Activated CD4-positive, CD25-positive, alpha-beta regulatory T cell treated with anti-CD3 and anti-CD28 coated beads, Interleukin-2, amount 50 U/mL, for 16 hours (primary cell): ENCODE measurements around the gene PFKFB1.
A peak's percentile ranks its signal among the peaks of the same experiment; 100 is the strongest.

ENCODE experiments used
- DNase-seq: peaks from one replicate; pipeline ENCODE4 v3.0.0-alpha.2; 2020; ENCODE audit warnings: low read depth, low spot score

The PFKFB1 gene

DNA sequence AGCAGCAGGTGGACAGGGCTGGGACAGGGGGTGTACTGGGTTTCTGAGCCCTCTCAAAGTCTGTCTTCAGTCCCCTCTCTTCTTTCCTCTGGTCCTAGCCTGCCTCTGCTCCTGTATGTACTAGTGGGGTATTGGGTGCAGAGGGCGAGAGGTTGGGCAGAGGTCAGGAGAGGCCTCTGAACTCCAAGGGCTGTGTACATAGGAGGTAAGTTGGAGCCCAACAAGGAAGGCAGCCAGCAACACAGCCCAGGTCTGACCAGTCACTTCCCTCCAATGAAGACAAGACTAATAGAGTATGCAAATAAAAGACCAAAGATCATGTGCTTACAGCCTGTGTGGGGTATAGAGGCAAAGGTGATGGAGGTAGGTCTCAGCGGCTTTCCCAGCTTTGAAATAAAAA is at the start of gene PFKFB1:
PFKFB1 (minus strand) TSS at position 90 of the 400 bp plus-strand sequence. CDS start 181 bp downstream, outside the sequence.
- no peak for DNase-seq

DNA sequence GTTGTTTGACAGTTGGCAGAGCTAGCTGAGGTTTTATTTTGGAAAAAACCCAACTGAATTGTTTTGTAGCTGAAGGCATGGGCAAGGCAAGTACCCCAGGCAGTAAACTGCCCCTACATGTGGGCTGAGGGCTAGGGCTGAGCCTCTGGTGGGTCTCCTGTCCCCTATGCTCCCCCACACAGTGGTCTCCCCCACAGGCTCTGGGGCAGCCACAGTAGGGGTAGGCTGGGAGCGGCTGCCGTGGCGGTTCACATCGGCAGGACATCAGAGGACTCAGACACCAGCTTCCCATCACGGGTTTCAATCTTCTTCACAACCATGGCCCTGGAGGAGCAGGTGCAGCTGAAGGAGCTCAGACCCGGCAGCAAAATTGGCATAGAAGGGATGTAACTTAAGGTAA is 47.5 kb upstream of the PFKFB1 start:
- no peak for DNase-seq

DNA sequence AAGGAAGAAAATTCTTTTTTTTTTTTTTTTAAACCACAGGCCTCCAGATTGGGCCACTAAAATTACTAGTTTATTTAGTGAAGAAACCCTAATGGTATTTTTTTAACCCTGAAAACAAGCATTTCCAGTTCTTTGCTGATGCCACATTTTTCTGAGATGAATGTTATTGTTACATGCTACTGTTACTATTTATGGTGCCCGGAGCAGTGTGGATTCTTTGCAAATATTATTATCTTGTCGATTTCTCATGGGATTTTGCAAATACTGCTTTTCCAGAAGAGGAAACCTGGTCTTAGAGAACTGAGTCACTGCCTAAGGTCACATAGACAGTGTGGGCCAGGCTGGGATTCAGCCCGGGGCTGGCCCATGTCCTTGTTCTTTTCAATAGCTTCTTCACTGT is 45.5 kb upstream of the PFKFB1 start:
- no peak for DNase-seq

DNA sequence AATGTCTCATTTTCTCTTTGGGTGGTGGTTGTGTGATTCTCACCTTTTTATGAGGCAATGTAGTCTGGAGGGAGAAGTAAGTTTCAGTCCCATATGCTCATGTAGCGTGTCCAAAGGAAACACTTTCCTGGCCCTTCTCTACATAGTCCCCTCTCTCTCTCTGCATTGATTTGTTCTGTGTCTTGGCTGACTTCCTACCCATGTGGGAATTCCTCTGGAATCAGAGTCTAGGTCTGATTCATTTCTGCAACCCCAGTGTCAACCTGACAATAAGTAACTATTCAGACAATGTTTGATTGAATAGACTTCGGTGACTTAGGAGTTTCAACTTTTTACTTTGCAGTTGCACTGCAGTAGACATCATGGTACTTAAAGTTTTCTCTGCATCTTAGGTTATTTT is 39.4 kb upstream of the PFKFB1 start:
- DNase-seq = no peak

DNA sequence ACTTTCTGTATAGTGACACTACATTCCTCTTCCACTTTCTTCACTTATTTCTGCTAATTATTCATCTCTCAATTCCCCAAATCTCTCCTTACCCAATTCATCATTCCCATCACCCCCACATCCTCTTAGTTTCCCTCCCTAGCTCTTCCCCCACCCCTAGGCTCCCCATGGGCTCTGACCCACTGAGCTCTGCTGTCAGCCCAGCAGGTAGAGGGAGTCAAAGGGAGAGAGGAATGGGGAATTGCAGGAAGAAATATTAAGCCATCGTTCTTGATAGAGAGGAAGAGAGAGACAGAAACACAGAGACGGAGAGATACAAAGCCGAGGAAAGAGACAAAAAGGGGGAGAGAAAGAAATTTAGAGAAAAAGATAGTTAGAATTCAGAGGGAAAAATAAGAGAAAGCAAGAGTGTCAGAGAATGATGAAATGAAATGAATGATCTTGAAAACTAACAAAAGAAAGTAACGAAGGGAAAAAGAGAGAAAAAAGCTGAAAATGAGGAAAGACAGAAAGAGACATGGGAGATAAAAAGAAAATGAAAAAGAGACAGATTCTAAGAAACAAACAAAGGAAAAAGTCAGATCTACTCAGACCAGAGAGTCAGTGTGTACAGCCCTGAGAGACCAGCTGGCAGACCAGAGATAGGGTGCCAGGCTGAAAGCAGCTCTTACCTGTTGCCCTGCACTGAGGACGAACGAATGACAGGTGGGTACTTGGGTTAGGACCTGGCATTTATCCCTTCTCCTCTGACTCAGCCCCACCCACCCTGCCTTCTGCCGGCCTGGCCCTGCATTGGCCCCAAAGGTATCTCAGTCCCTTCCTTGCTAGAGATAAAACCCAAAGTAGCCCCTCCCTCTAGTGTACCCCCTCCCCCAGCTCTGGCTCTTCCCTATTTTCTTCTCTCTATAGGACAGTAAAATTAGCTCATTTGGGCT is 36.5 kb upstream of the PFKFB1 start, which contains the start of gene ALAS2:
ALAS2 (minus strand) TSS at position 707 of the 935 bp plus-strand sequence. CDS start 4,977 bp downstream, outside the sequence.
- no peak for DNase-seq

DNA sequence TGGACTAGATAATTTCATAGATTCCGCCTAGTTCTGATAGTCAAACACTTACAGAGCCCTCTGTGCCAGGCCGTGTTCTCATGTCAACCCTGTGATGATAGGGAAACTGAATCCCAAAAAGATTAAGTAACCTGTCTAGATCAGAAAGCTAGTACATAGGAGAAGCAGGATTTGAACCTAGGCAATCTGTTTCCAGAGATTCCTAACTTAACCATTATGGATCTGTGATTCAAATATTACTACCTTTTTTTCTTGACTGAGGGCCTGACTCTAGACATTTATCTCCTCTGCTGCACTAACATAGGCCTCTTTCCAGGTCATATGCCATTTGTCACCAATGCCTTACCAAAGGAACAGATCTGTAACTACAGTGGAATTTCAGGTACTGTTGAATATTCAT is 35.3 kb upstream of the PFKFB1 start:
- DNase-seq = no peak

DNA sequence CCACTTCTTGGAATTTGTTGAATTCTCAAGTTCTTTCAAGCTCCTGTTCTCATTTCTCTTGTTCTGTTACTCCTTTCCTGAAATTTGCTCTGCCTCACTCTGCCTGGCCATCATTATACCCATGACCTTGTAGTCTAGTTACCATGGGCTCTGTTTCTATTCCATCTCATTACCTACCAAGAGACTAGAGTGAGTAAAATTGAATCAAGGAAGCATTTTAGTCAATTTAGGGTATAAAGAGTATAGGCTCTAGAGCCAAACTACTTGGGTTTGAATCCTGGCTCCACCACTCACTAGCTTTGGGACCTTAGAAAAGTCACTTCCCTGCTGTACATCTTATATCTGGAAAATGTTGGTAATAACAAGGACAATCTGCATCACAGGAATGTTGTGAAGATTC is 34.6 kb upstream of the PFKFB1 start:
- no peak for DNase-seq

DNA sequence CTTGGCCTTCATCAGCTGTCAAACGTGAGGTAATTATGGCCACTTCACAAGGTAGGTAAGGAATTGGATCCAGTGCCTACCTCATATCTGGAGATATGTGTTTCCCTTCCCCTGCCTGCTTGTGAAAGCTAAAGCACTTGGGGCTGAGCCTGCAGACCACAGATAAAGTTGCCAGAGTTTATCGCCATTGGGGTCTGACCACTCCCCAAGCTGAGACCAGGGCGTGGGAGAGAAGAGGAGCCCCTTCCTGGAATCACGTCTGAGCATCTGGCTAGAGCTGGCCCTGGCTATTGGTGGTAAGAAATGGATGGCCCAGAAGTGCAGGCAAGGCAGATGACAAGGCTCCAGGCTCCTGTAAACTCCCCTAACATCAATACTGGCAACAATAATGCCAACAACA is 34.1 kb upstream of the PFKFB1 start:
- no peak for DNase-seq

DNA sequence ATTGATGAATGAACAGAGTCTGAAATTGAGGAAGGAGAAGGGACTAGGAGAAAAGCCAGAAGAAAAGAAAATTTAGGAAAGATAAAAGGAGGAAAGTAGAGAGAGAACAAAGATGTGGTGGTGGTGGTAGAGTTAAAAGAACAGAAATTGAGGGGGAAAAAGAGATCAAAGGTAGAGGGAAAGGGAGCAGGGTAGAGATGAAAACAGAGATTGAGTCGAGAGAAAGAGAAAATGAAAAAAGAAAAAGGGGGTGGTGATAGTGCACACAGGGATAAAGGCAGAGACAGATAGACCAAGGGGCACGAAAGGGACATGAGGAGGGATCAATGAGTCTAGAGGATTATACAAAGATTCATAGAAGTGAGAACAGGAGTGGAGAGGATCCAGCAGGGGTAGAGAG is 32.9 kb upstream of the PFKFB1 start:
- no peak for DNase-seq

DNA sequence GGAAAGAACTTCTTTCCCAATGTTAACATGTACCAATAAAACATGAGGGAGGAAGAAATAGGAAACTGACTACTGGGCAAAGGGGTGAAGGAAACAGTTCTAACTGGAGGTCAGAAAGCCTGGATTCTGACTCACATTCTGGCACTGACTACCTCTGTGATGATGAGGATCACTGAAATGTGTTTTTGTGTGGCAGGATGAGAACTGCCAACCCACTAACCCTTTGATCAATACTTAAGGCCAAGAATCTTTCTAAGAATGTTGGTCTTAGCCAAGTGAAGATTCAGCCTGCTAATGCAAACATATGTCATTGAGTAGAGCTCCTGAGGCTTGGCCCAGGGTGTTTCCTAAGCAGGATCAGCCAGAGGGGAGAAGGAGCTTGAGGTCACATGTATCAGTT is 32.2 kb upstream of the PFKFB1 start:
- no peak for DNase-seq

DNA sequence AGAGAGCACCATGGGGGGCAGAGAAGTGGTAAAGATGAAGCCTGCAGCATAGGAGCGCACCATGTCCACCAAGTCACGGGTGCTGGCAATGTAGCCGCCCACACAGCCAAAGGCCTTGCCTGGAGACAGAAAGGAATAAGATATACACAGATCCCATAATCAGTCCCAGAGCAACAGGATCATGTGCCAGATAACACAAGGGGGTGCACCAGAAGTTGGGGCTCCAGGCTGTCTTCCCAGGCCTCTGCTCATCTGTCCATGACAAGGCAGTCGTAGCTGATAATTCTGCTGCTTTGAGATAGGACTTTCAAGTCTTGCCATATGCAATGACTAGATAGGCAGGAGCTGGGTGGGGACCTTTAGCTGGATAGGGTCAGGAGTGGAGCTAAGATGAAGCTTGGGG is 20.9 kb upstream of the PFKFB1 start:
- no peak for DNase-seq

DNA sequence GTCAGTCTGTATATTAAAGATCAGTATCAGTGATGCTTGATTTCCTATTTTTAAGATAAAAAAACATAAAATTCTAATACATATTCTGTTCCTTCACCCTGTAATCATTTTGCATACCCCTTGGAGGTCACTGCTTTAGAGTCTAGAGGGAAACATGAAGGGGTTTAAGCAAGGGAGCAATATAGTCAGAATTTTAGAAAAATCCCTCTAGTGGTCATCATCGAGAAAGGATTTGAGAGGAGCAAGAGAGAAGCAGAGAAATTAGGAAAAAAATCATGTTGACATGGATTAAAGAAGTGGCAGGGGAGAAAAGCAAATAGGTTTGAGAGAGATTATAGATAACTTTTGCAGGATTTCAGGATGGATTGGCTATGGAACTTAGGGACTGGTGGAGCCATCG is 17.3 kb upstream of the PFKFB1 start:
- no peak for DNase-seq

DNA sequence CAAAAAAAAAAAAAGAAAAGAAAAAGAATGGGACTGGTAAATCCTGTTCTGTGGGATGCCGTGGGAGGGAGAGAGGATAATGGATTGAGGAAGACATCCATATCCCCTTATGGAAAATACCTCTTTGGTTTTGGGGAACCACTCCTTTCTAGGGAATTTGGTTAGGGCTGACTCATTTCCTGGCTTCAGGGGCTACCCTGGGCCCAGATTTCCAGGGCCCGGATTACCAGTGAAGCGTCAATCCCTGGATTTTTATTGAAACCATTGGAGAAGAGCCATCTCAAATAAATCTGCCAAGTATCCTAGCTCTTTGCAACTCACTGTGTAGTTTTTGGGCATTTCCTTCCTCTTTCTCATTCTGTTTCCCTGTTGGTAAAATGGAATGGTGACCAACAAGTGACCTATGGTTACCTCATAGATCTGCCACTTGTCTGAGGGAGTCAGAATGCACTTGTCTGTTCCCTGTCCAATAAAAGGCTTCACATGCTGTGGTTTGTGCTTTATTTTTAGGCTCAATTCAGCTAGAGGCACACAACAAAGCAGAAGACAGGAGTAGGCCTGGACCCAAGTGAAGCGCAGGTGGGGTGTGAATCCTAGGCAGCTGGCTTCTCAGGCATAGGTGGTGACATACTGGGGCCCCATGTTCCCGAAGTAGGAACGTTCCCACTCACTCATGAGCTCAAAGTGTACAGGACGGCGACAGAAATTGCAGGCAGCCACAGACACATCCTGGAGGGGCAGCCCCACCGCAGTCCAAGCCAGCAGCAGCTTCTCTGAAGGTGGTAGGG is 14.8 kb upstream of the PFKFB1 start:
- DNase-seq = no peak

DNA sequence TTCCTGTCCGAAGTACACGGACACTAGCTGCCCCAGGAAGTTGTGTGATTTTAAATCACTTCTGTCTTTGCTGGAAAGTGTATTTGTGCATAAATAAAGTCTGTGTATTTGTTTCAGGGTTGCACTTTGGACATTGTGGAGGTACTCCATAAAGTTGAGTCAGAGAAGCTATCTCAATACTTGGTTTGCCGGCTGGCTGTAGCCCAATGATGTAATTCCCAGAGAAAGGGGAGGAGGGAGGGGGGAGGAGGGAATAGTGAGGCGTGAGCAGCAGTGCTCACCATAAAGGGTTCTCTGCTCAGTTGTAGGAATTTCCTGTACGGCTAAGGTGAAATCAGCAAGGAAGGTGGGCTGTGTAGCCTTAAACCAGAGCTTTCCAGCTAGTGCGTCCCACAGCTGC is 13.7 kb upstream of the PFKFB1 start:
- DNase-seq = no peak

DNA sequence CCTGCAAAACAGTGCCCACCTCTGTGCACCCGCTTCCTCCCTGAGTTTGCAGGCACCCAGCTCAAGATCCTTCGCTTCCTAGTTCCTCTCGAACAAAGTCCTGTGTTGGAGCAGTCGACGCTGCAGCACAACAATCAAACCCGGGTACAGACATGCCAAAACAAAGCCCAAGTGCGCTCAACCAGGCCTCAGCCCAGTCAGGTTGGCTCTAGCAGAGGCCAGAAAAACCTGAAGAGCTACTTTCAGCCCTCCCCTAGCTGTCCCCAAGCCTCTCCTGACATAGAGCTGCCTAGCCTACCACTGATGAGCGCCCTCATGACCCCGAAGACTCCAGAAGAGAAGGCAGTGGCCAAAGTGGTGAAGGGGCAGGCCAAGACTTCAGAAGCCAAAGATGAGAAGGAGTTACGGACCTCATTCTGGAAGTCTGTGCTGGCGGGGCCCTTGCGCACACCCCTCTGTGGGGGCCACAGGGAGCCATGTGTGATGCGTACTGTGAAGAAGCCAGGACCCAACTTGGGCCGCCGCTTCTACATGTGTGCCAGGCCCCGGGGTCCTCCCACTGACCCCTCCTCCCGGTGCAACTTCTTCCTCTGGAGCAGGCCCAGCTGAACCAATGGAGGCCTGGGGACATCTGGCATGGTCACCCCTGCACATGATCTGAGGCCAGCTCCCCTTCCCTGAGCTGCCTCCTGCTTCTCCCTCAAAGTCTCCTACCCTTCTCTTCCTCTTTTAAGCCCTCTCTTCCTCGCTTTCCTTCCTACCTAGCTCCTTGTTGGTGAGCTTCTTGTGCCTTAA is 13.0 kb upstream of the PFKFB1 start:
- no peak for DNase-seq

DNA sequence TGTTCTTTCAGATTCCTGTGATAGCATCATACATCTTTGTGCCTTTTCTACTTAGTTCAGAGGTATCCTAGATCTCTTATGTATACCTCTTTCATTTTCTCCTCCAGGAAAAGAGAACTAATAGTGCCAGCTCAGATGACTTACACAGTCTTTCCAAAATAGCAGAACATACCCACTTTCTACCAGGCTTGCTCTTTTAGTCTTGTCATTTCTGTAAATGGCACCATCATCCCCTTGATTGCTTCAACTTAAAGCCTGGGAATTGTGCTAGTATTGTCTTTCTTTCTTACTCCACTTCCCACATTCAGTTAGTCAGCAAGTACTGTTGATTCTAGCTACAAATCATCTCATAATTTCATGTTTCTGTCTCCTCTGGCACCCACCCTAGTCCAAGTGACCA is 11.3 kb upstream of the PFKFB1 start:
- DNase-seq = no peak

DNA sequence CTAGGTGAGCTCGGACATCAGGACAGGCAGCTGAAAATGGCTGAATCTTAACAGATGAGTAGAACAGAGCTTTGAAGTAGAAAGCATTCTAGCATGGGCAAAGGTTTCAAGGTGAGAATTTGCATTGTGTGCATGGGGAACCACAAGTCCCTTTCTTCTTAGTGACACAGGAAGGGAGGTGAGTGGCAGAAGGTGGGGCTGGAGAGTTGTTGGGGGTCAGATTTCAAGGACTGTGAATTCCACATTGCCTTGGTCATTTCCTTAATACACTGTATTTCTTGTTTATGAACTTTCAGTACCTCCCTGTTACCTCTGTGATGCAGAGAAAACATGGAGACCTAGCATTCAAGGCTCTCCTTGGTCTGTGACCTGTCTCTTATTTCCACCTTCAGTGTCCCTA is 10.2 kb upstream of the PFKFB1 start:
- no peak for DNase-seq

DNA sequence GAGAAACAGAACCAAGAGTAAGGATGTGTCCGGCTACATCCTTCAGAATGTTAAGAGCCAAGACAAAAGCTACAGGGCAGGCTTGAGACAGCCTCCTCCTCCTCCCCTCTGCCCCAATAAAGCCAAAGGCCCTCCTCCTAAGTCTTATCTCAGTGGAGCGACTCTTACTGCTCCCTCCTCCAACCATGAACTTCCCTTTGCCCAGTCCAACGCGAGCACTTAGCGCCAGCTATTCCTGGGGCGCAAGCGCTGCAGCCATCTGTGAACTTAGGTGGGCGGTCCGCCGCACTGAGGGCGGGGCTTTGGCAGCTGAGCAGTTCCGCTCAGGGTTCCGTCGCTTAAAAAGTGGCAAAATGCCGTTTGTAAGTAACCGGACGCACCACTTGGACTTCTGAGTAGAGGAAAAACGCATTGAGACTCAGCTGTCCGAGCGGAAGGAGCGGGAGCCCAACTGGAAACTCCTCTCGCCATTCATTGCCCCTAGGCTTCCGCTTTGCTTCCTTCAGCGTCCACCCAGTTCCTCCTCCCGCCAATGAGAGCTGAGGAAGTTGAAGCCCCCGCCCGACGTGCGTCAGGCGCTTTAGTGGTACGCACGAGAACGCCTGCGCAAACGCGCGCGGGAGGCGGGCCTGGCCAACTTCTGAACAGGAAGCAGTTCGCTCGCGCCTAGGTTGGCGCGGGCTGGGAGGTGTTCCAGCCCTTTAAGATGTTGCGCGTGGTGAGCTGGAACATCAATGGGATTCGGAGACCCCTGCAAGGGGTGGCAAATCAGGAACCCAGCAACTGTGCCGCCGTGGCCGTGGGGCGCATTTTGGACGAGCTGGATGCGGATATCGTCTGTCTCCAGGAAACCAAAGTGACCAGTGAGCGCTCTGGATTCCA is 6.0 kb upstream of the PFKFB1 start, which contains the start of gene APEX2:
APEX2 (plus strand) TSS at position 647 of the 882 bp plus-strand sequence; CDS start at position 707, 60 bp downstream.
- peak; percentile 75 for DNase-seq

DNA sequence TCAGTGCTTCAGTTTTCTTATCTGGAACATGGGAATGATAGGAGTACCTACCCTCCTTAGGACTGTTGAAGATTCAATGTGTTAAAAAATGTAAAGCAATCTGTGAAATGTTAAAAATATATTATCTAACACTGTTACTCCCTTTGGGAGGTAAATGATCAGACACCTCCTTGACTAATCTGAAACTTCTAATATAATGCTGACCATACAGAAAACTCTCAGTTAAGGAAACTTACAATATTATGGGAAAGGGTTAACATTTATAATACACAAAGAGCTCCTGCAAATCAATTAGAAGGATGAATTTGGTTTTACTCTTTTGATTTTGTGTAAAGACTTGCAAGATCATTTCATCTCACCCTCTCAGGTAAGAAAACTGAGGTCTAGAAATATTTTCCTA is 1.6 kb upstream of the PFKFB1 start:
- no peak for DNase-seq

DNA sequence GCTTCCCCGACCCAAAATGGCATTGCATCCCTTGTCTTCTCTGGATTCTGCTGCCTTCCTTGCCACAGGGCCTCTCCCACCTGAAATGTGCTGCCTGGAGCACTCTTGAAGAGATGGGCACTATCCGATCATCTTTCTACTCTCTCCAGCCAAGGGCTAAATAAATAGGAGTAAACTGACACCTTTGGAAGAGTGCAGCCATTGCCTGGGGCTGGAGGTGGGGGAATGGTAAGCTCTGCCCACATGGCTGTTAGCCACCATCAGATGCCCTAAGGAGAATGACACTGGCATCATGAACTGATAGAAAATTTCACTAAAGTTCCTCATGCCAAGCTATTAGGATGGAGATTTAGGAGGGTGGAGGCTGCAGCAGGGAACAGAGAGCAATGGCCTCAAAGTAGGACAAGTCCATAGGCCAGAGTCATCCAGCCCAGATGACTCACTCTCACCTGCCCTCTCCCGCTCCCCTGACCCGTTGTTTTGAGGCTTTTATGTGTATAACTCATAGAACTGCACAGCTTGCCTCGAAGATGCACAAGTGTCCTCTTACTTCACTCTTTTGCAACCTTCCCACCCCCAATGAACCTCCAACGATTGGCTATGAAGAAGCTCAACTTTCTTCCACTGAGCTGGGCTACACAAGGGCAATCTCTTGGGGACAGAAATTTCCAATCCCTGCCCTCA is 822 bp upstream of the PFKFB1 start:
- DNase-seq = no peak
